Stimulated activated CD8-positive, alpha-beta memory T cell treated with anti-CD3 and anti-CD28 coated beads, Interleukin-4, amount 100 ng/mL, for 24 hours (primary cell): ENCODE results near the gene SFMBT1.
"Not testable (repeated sequence)": the region's sequence is repeated elsewhere in the genome, so short reads cannot be mapped to it uniquely, and the experiment has no call there.

Source experiments
- DNase-seq: peaks from one replicate; pipeline ENCODE4 v3.0.0-alpha.2; 2020; ENCODE audit warnings: low read depth

Gene SFMBT1

DNA sequence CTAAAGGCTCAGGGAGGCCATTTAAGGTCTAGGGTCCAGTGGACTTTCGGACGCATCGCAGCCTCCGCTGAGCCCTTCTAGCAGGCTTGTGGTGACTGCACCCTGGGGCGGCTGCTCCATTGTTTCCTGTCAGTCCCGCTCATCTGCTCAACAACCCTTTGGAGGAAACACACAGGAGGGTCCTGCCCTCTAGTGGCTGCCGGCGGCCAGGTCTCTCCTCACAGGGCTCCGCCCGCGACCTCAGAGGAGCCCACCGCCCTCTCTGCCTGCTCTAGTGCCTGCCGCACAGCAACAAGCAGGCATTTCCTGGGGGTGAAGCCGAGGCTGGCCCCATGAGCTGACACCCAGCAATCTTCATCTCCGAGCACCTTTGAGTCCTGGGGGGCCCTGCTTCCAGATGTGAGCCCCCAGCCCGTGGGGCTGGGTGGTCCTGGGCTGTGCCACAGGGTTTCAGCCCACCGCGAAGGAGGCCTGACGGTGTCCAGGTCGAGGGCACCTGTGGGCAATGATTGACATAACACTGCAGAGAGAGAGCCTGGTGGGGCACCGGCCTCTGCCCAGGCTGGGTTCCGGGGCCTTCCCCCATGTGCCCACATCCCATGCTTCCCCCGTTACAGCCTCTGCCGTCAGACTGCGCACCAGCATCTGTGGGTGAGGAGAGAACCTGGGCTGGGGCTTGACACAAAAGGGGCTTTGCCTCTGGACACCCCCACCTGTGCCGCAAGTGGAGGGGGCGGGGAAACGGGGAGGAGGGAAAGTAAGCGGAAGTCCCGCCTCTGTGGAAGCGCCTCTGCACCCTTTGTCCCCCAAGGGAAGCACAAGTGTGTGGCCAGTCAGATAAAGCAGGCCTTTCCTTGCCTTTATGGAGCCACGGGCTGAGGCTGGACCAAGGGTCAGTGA lies 27.0 kb upstream of the SFMBT1 start:
- peak; percentile 78 for DNase-seq

DNA sequence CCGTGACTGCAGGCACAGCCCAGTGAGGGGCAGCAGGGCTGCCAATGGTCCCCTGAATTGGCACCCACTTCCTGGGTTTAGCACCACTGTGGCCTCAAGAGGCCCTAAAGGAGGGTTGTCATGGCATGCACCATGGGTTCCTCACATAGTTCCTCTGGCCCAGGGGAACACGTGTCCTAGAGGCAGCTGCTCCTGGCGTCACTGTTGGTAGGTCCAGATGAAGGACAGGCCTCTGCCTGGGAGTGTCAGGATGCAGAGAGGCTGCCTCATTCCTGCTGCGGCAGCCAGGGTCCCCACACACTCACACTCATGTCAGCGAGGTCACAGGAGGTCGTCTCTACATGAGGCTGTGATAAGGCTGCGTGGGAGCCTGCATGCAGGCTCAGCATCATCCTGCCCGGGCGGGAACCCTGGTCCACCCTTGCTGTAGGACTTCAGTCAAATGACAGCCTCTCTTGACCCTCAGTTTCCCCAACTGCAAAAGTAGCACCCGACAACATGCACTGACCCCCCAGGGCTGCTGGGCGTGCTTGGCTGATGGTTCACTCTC lies 26.1 kb upstream of the SFMBT1 start:
- DNase-seq, result no peak

DNA sequence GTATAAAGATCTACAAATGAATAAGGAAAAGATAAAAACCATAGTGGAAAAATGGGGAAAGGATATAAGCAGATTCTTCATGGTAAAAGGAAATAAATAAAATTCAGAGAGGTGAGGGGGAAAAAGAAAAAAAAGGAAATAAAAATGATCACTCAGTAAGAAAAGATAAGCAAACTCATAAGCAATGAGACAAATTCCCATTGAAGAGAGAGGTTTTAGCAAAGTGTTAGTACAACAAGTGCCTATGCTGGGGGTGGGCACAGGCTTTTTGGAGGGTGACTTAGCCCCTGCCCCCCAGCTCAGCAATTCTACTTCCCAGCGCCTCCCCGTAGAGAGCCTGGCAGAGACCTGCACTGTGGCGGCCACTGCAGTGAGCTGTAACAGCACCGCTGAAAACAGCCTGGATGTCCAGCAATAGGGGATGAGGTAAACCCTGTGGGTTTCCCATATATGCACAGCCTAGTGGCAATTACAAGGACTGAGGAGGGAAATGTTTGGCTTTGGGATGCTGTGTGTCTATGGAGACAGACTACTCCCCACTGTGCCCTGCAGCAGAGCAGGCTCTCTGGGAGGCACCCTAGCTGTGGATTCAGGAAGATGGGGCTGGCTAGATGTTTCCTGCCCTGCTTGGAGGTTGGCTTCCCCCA lies 23.7 kb upstream of the SFMBT1 start:
- DNase-seq, result no peak

DNA sequence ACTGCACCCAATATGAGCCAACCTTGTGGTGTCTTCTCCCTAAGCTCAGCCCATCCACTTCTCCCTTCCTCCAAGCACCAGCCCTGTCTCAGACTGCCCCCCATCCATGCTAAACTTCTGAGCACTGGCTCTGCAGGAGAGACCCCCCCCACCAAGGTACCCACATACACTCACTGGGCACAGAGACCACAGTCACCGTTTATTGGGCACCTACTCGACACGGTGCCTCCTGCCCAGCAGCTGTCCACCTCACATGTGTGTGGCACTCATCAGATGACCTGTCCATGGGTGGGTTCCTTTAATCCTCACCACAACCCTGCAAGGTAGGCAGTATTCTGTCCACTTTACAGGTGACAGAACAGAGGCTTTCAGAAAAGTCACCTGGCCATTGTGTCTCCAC lies 22.3 kb upstream of the SFMBT1 start:
- DNase-seq, result no peak

DNA sequence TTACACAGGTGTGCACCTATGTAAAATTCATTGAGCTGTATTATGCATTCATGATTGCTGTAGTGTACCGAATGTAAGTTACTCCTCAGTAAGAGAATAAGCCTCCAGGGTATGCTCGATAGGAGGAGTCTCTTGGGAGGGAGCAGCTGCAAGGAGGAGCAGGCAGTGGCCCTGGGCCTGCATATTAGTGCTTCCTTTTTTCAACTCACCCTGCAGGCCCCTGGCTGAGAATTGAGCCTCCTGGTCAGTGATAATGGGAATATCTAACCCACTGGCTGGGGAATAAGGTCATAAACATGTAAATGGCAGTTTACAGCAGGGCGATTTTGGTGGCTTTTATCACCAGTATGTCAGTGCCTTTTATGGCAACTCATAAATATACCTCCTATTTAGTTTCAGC lies 21.7 kb upstream of the SFMBT1 start:
- no peak for DNase-seq

DNA sequence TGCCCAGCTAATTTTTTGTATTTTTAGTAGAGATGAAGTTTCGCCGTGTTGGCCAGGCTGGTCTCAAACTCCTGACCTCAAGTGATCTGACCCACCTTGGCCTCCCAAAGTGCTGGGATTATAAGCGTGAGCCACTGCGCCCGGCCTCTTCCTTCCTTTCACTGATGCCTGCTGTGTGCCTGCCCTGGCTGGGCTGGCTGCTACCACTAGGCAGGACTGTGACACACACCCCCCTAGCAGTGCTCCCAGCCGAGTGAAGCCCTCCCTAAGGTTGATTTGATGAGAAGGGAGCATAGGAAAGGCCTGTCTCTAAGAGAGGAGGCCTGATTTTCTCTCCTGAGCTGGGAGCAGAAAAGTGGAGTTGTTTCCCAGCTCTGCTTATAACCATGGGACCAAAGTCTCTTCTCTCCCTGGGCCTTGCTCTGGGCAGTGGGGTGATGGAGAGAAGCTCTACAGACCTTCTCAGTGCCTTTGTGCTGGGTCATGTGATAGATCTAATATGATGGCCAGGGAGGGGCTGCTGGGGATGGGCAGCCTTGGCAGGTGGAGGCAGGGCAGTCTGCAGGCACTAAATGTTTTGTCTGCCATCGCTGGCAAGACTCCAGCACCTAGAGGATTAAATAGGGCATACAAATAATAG lies 20.1 kb upstream of the SFMBT1 start:
- DNase-seq, result no peak

DNA sequence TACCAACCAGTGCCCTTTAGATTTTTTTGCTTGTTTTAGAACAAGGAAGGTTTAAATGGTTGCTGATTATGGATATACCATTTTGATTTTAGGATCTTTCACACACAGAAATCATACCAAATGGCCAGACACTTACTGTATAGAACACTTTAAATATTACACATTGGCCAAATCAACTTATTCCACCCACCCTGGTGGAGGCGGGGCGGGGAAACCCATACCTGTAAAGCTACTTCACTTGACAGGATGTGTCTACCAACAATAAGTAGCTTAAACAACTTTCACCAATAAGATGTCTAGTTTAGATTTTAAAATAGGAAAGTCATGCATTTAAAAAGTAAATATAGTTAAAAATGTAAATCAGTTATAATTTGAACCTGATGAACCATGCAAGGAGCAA lies 17.0 kb upstream of the SFMBT1 start:
- no peak for DNase-seq

DNA sequence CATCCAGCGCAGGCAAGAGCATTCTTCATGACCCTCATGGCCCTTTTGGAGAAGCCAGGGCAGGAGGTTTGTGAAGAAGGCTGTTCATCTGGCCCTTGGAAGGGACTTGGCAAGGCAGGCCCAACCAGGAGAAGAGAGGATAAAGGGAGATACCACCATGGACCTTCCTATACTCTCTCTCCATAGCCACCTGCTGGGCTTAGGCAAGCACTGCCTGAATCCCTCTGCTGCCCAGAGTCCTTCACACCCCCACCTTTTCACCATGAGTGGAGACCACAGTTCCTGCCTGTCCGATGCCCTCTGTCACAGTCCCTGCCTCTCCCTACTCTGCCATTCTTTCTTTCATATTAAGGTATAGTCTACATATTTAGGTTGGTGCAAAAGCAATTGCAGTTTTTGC lies 10.6 kb upstream of the SFMBT1 start:
- DNase-seq, result no peak

DNA sequence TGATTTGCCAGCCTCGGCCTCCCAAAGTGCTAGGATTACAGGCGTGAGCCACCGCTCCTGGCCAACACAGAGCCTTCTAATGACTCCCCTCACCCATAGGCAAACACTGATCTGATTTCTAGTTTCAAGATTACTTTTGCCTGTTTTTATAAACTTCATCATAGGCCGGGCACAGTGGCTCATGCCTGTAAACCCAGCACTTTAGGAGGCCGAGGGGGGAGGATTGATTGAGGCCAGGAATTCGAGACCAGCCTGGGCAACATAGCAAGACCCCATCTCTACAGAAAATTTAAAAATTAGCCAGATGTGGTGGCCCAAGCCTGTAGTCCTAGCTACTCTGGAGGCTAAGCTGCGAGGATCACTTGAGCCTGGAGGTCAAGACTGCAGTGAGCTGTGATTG lies 8.4 kb upstream of the SFMBT1 start:
- not testable (repeated sequence) for DNase-seq

DNA sequence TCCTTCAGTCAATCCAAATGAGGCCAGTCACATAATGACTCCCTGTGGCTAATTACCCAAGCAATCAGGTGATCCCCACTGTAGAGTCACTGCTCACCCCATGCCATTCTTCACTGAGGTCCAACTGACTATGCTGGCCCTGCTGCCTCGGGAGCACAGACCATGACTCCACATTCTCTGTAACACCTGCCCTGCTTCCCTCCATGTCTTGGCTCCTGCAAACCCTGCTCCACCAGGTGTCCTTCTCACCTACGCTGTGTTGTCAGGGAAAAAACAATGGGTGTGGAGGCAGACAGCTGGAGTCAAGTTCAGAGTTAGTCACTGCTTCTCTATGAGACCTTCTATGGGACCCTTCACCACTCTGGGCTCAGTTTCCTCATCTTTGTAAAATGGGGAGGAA lies 6.1 kb upstream of the SFMBT1 start:
- DNase-seq, result no peak

DNA sequence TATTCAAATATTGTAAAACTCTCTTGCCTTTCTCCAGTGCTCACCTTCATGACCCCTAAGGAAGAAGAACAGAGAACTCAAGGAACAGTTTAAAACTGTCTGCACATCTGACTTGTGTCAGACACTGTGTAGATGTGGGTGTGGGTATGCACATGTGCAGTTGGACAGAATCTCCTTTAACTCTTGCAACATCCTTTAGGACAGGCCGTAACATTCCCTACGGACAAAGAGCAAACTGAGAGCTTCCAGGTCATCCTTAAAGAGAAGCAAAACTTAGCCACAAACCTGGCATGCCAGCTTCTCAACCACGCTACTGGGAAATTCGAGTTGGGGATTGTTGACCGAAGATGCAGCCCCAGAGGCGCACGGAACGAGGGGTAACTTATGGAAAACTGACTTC lies 4.1 kb upstream of the SFMBT1 start:
- DNase-seq, result no peak

DNA sequence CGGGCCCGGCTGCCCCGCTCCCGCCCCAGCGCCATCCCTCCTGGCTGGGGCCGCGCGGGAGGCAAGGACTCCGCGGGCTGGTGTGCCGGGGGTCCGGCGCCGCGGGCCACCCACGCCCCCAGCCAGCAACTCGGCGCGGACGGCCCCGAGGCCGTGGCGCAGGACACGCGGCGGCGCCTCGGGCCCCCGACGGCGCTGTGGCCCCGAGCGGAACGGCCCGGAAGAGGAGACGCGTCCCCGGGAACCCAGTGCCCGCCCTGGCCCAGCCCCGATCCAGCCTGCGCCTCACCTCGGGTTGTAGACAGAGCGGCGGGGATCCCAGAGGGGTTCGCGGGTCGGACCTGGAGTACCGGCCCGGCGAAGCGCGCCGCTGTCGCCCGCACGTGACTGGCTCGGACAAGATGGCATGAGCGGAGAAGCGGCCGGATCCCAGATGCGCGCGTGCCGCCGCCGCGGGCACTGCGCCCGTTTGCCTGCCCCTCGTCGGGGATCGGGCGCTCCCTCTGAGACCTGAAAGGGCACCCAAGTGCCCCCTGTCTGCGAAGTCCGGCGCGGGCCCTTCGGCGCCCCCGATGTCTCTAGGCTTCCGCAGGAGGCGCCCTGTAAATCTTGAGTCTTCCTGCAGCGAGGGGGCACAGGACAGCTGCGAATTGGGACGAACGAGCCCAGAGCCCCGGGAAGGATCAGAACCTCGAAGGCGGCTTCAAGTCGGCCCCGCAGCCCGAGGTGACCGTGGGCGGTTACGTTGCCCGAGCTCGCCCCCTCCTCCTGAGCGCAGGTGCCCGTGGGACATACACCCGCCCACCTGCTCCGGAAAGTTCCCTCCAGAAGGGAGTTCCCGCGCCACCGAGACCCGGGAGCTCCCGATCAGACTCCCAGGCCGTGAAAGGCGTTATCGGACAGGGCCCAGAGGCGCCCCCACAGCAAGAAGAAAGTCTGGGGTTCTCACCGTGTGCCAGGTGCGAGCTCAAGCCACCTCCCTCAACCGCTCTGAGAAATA lies 598 bp upstream of the SFMBT1 start:
- peak; percentile 37 for DNase-seq

DNA sequence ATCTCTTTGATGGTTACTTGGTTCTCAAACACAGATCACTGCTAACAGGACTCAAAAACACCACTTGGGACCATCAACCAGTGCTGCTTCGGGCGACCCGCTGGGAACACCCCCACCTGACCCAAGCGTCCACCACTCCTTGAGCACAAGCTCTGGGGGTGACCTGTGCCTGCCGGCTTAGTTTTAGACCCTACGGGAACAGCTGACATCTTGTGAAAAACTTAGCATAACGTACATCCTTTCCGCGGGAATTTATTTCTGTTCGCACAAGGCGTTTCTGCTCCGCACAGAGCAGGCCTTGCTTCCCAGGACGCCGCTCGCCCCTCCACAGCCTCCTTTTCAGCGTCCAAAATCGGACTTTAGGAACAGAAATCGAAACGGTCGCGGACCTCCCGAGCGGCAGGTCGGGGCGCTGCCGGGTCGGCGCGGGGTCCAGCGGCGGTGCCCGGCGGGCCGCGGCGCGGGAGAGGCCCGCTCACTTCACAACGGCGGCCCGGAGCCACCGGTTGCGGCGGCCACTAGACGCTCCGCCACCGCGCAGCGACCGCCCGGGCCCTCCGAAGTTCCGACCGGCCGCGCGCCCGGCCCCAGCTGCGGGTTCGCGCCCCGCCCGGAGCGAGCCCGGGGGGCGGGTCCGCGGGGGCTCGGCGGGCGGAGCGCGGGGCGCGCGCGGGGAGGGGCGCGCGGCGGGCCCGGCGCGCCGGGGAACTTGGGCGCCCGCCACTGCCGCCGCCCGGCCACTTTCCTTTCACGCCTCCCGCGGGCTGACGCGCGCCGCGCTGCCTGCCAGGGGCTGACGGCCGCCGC lies 959 bp downstream of the SFMBT1 start:
- peak; percentile 33 for DNase-seq

DNA sequence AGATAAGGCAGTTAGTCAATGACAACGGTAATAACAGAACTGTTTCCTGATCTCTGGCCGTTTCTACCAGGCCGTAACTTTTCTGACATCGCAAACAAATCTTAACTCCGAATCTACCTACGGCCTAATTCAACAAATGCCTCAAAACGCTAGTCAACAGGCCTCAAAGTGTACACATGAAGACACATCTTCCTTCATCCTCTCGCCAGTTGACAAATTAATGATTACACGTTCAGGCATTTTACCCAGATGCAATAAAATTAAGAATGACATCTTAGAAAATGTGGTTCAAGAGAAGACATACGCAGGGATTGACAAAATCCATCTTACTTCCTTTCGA lies 1.5 kb downstream of the SFMBT1 start:
- no peak for DNase-seq

DNA sequence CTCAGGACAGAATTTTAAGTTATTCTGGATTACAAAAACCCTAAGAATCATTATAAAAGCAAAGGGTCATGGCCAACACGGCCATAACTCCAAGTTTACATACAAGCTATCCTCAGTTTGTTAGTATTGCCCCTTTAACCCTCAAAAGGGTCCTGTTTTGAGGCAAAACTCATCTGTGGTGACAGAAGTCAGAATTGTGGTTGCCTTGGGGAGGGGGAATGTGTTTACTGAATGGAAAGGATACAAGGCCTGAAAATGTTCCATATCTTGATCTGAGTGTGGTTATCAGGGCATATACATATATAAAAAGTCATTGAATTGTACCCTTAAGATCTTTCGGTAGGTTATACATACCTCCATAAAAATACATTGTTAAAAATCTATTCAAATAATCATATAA lies 2.1 kb downstream of the SFMBT1 start:
- DNase-seq, result no peak

DNA sequence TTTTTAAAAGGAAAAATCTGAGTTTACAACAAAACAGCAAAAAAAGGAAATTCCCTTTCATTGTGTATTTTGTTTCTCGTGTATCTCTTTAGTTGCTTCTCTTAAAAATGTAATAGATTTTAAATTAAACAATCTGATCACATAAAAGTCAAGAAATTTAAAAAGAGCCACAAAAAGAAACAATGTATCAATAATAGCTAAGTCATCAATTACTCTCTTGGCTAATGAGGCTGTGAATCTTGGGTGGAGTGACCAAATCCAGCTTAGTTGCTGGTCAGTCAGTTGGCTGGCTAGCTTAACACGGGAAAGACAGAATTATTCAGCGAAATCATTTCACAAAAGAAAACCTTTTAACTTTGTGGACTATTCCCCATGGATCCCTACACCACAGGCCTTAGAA lies 3.2 kb downstream of the SFMBT1 start:
- DNase-seq, result no peak

DNA sequence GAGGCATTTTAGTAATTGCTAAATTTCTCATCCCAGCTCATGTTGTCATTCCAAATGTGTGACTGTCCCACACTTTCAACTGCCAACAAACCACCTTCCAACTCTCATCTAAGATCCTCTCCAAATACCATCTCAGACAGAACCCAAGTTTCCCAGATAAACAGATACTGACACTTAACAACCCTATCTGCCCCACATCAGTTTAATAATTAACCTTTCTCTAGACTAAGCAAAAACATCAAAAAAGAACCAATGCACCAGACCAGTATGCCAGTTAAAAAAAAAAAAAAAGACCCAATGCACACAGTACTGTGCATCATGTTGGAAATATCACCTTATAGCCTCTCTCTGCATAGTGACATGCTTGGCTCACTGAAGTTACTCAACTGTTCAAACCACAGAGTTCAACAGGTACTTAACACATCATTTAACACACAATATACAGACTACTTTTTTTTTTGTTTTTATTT lies 5.5 kb downstream of the SFMBT1 start:
- DNase-seq, result no peak

DNA sequence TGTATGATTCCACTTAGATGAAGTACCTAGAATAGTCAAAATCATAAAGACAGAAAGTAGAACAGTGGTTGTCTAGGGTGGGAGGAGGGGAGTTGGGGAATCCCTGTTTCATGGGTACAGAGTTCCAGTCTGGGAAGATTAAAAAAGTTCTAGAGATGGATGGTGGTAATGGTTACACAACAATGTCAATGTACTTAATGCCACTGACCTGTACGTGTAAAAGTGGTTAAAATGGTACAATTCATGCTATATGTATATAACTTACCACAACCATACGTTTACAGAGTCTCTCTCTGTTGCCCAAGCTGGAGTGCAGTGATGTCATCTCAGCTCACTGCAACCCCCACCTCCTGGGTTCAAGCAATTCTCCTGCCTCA lies 6.5 kb downstream of the SFMBT1 start:
- no peak for DNase-seq

DNA sequence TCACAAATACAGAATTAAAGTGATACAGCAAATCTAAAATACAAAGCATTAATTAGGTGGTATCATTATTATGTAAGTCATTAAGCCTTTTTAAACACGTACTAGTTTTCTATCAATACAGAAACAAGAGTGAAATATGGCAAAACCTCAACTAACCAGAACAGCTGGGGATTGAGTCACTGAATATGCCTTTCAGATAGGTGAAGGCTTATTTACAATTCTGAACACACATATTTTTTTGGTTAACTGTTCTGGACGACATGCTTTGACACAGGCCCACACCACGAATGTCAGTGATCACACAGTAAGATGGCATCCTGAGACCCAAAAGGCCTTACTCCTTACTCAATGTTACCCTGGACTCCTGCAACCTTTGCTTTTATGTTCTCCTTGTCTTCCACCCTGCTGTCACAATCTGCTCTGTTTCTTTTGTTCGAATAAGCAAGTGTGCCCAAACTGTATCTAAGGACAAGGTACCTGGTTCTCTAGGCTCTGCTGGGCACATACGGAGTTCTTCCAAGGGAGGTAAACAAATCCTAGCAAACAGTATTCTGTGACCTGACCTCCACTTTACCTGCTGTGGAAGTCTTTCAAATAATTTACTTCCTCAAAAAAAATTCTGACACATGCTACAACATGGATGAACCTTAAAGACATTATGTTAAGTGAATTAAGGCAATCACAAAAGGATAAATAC lies 7.0 kb downstream of the SFMBT1 start:
- no peak for DNase-seq
